Breast epithelium (tissue), 3 donors: ENCODE data around the gene VMAC.

ENCODE experiments used
- POLR2A ChIP-seq: fragments of 450-650 bp; IDR thresholded peaks from one replicate; pipeline ENCODE4 v1.6.1; 2016; ENCODE audit warnings: antibody characterized with exemption, mild to moderate bottlenecking, moderate library complexity
- POLR2AphosphoS5 ChIP-seq, 3 donors: sonication (generic); formaldehyde crosslinking; IDR thresholded peaks; one replicate each; pipeline ENCODE4 v1.6.1; 2017; ENCODE audit warnings: antibody characterized with exemption in 3 of 3
- TF ChIP-seq, protein P1 (sequence below), 3 donors: fragments of 450-650 bp; IDR thresholded peaks; one replicate each; pipeline ENCODE4 v1.5.1; 2016 to 2017; ENCODE audit warnings: antibody characterized with exemption in 3 of 3, mild to moderate bottlenecking in 3 of 3, moderate library complexity in 3 of 3

DNA sequence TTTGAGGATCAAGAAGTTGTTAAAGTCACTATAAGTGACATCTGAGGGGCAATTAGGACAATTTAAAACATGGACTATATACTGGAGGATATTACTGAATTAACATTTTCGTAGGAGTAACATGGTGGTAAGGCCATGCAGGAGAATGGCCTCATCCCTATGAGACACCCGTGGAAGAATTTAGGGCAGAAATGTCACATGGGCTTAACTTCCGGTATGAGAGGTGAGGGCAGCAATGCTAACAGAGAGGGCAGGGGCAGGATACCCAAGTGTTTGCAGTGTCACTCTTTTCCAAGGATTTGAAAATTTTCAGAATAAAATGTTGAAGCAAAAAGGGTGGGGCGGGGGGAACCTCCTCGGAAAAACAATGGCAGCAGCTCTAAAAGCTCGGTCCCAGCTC is 49.6 kb downstream of the VMAC start:
- TF ChIP-seq POLR2AphosphoS5 (IDR thresholded peaks at IDR 0.05) = no peak
- TF ChIP-seq, protein P1, sequence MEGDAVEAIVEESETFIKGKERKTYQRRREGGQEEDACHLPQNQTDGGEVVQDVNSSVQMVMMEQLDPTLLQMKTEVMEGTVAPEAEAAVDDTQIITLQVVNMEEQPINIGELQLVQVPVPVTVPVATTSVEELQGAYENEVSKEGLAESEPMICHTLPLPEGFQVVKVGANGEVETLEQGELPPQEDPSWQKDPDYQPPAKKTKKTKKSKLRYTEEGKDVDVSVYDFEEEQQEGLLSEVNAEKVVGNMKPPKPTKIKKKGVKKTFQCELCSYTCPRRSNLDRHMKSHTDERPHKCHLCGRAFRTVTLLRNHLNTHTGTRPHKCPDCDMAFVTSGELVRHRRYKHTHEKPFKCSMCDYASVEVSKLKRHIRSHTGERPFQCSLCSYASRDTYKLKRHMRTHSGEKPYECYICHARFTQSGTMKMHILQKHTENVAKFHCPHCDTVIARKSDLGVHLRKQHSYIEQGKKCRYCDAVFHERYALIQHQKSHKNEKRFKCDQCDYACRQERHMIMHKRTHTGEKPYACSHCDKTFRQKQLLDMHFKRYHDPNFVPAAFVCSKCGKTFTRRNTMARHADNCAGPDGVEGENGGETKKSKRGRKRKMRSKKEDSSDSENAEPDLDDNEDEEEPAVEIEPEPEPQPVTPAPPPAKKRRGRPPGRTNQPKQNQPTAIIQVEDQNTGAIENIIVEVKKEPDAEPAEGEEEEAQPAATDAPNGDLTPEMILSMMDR (IDR thresholded peaks at IDR 0.05) = no peak
- no peak for TF ChIP-seq POLR2A
